PC-3 (cell line): ENCODE data around the gene APOO.

Experiments
- CTCF ChIP-seq: fragments of 300-600 bp; sonication (generic); conservative IDR thresholded peaks from 2 replicates; pipeline ENCODE4 v1.5.1; 2017; ENCODE audit warnings: antibody characterized with exemption, low read depth, mild to moderate bottlenecking, low read length
- EZH2 ChIP-seq: fragments of 300-600 bp; sonication (generic); IDR thresholded peaks from one replicate; pipeline ENCODE4 v1.6.1; 2017; ENCODE audit warnings: antibody characterized with exemption, mild to moderate bottlenecking, low read length; ENCODE audit not compliant: unreplicated experiment
- EZH2phosphoT487 ChIP-seq: fragments of 300-600 bp; sonication (generic); IDR thresholded peaks from 2 replicates; pipeline ENCODE4 v1.6.1; 2018; ENCODE audit warnings: mild to moderate bottlenecking, antibody characterized with exemption, low read length, borderline replicate concordance

- TF ChIP-seq CTCF (no peak), EZH2 (no peak), EZH2phosphoT487 (no peak)
These were observed 53.6 kb downstream of the APOO start for GRCh38 chrX:23854122-23854521.
